Hindlimb muscle (tissue), 1 donor: Measurements from ENCODE around the gene IKZF2. TPM values are rescaled to one million over a fixed set of nuclear protein-coding genes. Genes with fewer than 3 reads are reported as not detected.

Experiments used
- DNase-seq: peaks from one replicate; pipeline ENCODE4 v3.0.0-alpha.2; 2013
- polyA plus RNA-seq: library from polyadenylated mRNA; unstranded; fragments of 120-200 nt; gene quantifications from one replicate; pipeline ENCODE4 v1.2.1, GENCODE V29; 2013; ENCODE audit not compliant: insufficient read length

IKZF2 gene
- polyA plus RNA-seq, 1 donor, result 4.2 TPM

DNA sequence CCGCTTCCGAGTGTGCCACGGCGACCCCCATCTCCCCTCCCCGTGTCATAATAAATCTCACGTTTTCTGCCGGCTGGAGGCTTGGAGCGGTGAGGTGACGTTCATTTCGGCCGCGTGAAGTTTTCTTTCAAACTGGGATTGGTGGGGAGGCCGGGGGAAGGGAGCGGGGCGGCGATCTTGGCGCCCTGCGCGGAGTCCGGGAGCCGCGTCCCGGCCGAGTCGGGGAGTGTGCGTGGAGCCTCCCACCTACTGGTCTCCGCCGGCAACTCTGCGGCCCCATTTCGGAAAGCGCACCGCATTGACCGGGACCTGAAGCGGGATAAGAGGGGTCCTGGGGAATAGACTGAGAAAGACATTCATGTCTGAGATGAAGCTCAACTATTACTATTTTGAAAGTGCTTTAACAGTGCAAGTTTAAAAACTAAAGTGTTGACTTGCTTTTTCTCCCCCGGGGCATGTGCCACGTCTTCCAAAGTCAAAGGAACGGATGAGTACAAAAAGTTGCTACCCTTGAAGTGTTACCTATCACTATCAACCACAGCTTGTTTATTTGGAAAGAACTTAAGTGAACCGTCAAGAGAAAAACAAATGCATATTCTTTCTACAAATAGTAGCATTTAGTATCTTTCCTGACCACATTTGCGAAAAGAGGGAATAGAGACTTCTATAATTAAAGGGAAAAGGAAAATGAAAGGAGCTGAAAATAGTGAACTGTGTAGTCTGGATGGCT is 818 bp upstream of the IKZF2 start:
- peak; percentile 71 for DNase-seq

GRCh38 chr2:213150315-213151097 is 906 bp downstream of the IKZF2 start:
- peak; percentile 21 for DNase-seq

- no peak for DNase-seq
Observed at GRCh38 chr2:213149949-213150314, 1.5 kb downstream of the IKZF2 start.

DNA sequence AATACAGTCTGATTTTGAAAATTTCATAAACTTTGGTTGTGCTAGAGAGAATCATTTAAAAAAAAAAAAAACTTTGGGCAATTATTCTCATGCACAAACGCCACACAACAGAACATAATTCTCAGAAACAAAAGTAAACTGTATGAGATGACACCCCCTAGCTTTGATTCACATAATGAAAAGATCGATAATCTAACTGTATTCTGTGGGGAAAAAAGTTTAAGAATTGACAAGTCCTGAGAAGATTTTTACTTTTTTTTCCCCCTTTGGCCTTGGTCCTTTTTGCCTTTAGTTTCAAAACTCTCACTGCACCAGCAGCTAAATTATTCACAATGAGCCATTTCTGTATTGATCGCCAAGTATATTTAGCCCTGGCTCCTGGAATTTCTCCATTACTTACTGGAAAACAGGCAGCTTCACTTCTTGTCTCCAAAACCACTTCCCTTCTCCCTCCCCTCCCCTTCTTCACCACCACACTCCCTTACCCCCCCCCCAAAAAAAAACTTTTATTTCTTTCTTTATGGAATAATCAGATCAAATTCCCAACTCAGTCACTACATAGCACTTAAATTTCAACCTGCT is 2.0 kb downstream of the IKZF2 start:
- DNase-seq, result peak; percentile 13

DNA sequence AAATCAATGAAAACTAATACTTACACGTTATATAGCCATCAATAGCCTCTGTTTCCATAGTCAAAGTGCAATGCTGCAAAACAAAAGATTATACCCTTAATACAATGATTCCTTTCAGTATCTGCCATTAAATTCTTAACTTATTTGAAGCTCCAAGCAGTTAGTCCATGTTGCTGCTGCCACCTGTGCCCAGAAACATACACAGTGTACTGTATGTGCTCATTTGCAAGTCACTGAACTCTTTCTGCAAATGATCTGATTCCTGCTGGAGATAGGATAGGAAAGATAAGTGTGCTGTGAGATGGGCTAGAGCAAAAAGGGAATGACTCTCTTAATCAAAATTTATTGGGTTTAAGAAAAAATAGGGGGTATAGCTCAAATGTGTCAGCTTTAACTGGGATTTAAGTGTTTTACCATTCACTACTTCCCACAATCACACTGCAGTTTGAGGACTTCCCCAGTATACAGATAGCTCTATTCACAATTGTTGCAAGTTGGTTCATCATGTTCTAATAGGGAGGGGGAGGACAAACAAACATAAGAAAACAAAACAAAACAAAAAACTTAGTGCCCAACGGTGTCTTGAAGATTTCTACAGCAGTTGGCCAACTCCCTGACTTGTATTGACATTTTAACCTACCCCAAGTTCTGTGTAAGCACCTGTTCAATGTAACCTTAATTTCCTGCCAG is 2.7 kb downstream of the IKZF2 start:
- no peak for DNase-seq

- no peak for DNase-seq
Observed at GRCh38 chr2:213147538-213147937, 3.9 kb downstream of the IKZF2 start.

DNA sequence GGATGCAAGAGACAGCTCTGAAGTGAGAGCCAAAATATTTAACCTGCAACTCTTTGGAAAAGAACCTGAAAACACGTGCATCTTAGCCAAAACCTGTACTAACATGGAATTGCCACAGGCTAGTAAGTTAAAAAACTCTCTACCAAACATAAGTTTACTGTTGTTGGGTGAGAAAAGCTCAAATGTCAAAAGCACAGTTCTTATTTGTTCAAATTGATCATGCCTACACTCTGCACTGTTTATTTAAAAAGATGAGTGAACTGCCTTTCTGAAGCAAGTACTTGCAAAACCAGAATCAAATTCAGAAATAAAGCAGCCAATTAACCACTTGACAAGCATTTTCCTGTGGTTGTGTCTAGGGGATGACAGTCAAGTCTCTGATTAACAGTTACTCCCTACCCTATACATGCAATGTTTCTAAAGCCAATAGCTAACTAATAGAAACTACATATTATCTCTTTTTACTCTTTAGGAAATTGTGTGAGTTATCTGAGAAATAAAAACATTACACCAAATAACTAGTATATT is 5.6 kb downstream of the IKZF2 start:
- no peak for DNase-seq

- DNase-seq, result no peak
Observed at GRCh38 chr2:213137064-213137463, 14.3 kb downstream of the IKZF2 start.

GRCh38 chr2:213129311-213129710 is 22.1 kb downstream of the IKZF2 start:
- DNase-seq, result no peak

DNA sequence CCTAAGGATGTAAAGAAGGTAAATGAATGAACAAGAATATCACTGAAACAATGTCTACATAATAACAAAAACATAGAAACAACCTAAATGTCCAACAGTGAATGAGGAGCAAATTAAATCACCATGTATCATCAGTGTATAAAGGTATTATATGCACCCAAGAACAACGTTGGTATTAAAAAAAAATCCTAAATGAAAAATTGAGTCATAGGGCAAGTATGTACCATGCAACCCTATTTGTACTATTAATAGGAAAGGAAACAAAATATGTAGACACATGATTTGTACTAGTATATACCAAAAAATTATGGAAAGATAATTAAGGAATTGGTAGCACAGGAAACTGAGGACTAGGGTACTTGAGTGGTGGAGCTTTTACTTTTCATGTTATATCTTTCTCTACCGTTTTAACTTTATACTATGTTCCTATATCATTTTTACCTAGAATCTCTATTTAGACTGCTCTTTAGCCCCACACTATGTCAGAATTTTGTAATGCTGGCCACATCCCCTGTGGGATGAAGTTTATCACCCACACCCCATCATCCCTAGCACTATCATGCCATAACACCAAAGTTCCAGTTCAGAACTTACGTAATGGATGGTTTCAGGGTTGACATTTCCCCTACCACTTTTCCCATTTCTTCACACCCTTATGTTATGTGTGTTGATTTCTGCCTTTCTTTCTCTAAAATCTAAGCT is 25.6 kb downstream of the IKZF2 start:
- DNase-seq, result no peak

DNA sequence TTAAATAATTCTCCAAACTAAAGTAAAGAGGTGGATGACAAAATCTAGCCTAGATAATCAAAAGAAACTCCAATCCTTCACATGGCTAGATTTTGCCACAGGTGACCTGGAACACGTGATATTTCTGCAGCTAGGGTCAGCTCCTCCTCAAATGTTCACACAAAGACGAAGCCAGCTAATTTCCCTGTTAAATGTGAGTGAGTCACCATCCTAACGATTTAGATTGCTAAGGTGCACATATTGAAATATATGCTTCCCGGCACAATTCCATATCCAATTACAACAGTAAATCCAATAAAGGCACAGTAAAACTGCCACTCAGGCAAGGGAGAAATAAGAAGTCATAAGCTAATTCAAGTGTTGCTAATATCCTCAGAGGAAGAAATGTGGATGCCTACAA is 28.7 kb downstream of the IKZF2 start:
- DNase-seq, result no peak

DNA sequence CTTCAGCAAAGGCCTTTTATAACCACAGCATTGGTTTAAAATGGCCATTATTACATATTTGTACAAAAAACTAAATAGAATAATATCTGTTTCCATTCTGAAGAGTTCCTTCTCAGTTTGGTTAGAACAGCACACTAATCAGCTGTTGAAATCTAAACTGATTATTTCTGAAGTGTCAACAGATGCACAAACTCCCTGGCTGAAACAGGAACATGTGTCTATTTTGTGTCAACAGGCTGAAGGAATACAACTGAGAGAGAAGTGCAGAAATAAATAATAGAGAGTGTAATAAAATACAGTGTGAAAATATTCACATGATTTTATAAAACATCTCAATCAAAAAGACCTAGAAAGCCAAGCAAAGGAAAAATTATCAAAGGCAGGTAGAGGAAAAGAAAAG is 29.7 kb downstream of the IKZF2 start:
- no peak for DNase-seq

GRCh38 chr2:213119061-213119809 is 32.2 kb downstream of the IKZF2 start:
- no peak for DNase-seq

GRCh38 chr2:213108308-213108707 is 43.1 kb downstream of the IKZF2 start:
- DNase-seq, result no peak

GRCh38 chr2:213107728-213108127 is 43.7 kb downstream of the IKZF2 start:
- DNase-seq, result no peak

- no peak for DNase-seq
Observed at GRCh38 chr2:213105212-213105611, 46.2 kb downstream of the IKZF2 start.

GRCh38 chr2:213104903-213105202 is 46.6 kb downstream of the IKZF2 start:
- no peak for DNase-seq

DNA sequence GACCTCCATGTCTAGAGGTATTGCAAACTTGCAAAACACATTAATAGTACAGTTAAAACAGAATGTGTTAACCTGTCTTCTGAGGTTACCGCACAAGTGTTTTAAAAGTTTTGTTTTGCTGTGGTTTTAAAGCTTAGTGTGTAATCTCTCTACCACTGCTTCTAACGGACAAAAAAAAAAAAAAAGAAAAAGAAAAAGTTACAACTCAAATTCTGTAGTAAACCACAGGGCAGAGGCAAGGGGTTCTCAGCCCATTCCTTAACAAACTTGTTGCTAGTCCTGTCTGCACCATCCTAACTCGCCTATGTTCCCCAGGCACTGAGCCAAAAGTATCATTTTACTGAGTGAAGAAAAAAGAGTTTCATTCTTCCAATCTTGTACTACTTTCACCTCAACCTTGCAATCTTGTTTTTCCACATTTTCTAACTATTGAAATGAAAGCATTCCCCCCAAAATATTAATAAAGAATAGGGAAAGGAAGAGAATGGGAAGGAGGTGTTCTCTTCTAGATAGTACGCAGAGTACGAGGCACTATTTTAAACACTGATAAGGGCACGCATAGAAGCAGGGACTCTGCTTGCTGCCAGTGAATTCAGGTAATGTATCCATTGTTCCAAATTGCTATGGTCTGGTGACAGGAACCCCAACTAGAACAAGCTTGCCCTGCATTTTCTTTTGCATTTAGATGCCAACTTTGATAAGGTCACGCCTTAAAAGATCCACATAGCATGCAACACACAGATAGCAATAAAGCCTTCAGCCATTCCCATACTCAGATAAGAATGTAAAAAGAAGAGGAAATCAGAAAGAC is 47.1 kb downstream of the IKZF2 start:
- DNase-seq, result peak; percentile 6

- DNase-seq, result no peak
Observed at GRCh38 chr2:213101692-213102460, 49.5 kb downstream of the IKZF2 start.

GRCh38 chr2:213101109-213101508 is 50.3 kb downstream of the IKZF2 start:
- no peak for DNase-seq
